Panc1 (cell line): Measurements from ENCODE around the gene FAM83E.

Experiments used
- CTCF ChIP-seq: fragments of 450-650 bp; IDR thresholded peaks from 2 replicates; pipeline ENCODE4 v1.5.1; 2017; ENCODE audit warnings: mild to moderate bottlenecking
- POLR2AphosphoS5 ChIP-seq: IDR thresholded peaks from 2 replicates; pipeline ENCODE4 v1.6.1; 2012; ENCODE audit warnings: mild to moderate bottlenecking, low read depth, low read length, moderate library complexity
- REST ChIP-seq, 2 experiments: IDR thresholded peaks; 2 replicates each; pipeline ENCODE4 v1.6.1; 2011 to 2012; ENCODE audit warnings: low read depth in 2 of 2, control low read depth in 1 of 2, low read length in 1 of 2, mild to moderate bottlenecking in 1 of 2, moderate library complexity in 1 of 2; ENCODE audit not compliant: insufficient read depth in 1 of 2
- SIN3A ChIP-seq: IDR thresholded peaks from 2 replicates; pipeline ENCODE4 v1.6.1; 2012; ENCODE audit warnings: low read depth, mild to moderate bottlenecking, low read length, moderate library complexity, borderline replicate concordance; ENCODE audit not compliant: insufficient read depth
- TCF7L2 ChIP-seq: IDR thresholded peaks from 2 replicates; pipeline ENCODE4 v1.6.1; 2011; ENCODE audit warnings: mild to moderate bottlenecking, low read depth, low read length, inconsistent platforms

- TF ChIP-seq CTCF = no peak
- no peak for TF ChIP-seq POLR2AphosphoS5
- TF ChIP-seq REST (IDR thresholded peaks at IDR 0.05; ENCODE audit: insufficient read depth in 1 of 2, low read depth in 2 of 2, low read length in 1 of 2) = no peak
- TF ChIP-seq TCF7L2 = no peak
- TF ChIP-seq SIN3A = no peak
Measured at GRCh38 chr19:48624067-48624594, 9.3 kb upstream of the FAM83E start.
